Smooth muscle cell of the brain vasculature (primary cell): ENCODE results near the gene PROX1.

Source experiments
- DNase-seq: peaks from one replicate; pipeline ENCODE4 v3.0.0-alpha.2; 2012; ENCODE audit warnings: low read depth, low spot score

PROX1 gene

DNA sequence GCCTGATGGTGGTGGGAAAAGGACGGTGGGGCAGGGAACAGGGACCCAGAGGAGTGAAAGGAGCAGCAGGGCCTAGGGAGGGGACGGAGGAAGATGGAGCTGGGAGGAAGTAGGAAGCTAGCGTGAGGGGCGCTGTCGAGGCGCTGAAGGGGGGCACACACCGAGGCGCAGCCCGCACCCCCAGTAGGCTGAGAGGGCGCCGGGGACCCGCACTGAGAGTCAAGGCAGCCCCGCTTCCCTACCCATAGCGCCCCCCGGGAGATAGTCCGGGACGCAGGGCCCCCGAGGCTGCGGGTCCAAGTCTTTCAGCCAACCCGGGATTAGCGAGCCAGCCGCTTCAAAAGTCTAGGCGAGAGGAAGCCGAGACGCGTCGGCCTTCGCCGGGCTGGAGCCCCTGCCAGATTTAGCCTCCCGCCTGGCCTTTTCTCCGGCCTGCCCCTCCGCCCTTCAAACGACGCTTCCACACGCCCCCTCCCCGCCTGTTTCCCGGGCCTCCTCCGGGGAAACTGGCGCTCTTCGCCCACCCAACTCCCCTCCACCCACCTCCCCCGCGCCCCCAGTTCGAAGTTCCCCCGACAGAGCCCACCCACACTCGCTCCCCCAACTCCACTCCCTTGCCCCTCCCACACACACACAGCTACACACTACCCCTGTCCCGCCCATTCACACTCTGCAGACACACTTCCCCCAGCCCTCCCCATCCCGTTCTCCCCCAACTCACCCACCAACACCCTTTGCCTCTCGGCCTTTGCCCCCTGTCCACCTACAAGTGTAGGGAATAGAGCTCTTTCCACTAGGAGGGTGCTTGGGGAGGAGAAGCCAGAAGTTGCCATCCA is 7.8 kb upstream of the PROX1 start:
- DNase-seq = no peak

DNA sequence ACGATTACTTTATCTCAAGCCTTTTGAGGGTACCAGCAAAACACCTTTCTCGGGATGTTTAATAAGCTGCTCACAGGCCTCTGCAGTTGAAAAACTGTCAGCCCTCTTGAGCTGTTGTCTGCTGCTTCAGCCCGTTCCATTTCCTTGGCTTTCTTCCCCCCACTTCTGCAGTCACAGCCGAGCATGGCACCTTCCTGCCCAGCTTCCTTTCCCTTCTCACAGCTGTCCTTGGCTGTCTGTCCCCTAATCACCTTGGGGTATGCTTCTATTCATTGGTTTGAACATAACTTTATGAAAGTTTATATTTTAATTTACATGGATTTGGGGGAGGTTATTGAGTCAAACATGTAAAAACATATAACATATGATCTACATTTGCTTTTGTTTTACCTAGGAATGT is 6.9 kb upstream of the PROX1 start:
- DNase-seq = no peak

DNA sequence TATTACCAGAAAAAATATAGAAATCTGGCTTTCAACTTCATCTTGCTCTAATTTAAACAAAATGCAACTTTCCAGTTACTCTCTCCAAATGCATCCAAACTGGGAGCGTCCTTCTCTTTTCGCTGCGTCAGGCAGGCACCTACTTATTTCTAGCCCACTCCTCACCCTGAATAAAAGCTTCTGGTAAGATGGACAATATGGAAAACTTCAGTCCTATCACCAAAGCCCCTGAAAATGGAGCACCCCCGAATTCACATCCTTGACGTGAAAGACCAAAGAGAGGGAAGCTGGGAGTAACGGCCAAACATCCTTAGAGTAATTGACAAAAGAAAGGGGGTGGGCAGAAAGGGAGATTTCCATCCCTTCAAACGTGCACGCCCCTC is 5.5 kb upstream of the PROX1 start:
- DNase-seq = no peak

DNA sequence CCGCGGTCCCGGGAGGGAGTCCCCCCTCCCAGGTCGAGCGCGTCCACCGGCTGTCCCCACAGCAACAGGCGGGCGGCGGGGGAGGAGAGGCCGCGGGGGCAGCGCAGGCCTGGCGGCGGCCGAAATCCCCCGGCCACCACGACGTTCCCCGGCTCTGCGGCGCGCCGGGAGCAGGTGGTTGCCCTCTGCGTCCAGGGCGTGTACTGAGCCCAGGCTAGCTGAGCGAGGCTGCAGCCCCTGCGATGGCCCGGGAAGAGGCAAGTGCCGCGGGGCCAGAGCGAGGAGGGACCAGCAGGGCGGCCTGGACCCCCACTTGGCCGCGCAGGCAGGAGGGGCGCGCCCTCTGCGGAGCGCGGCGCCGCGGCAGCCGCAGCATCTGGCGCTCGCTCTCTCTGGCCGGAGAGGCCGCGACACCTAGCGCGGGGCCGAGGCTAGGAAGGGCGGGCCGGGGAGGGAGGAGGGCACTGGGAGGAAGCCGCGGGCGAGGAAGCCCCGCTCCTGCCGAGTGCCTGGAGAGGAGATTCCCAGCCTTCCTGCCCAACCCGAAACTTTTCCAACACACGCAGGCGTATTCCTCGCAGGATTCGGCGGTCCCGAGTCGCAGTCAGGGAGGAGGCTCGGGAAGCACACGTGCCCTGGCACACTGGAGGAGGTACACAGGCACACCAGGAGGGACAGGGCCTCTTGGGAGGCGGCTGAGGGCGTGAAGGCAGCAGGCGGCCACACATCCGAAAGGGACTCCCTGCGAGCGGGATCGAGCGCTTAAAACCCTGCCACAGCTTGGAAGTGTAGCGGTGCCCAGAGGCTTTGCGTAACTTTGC is 4.9 kb upstream of the PROX1 start:
- DNase-seq = no peak

DNA sequence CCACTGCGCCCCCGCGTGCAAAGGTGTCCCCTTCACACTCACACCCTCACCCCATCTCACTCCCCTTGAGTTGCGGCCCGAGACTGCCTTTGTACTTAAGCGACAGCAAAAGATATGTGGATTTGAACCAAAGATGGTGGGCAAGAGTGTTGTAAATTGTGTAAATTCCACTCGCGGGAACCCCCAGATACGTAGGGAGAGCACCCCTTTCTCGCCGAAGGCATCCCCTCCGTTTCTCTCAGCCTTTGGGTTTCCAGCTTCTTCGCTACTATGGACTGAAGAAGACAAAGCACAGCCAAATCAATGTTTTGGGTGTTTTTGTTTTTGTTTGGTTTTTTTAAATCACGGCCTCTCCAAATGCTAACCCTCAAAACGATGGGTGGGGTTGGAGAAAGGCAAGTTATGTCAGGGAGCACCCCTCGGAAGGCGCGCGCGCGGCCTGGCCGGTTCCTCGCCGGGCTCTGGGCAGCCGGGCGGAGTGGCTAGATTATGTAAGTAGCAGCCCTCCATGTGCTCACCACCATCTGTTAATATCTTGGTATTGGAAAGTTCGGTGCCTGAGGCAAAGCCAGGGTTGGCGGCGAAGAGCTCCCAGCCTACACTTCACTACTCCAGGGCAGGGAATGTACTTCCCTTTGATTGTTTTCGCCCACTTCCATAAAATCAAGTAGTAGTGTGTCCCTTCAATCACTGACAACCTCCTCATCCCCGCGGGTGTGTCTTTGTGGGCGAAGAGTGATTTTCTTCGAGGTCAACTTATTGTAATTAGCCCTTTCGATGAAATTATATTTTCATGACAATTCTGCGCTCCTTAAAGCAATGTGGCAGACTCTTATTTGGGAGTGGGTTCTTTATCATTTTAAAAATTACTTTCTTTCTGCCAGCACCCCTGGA is 4.0 kb upstream of the PROX1 start:
- DNase-seq = no peak

DNA sequence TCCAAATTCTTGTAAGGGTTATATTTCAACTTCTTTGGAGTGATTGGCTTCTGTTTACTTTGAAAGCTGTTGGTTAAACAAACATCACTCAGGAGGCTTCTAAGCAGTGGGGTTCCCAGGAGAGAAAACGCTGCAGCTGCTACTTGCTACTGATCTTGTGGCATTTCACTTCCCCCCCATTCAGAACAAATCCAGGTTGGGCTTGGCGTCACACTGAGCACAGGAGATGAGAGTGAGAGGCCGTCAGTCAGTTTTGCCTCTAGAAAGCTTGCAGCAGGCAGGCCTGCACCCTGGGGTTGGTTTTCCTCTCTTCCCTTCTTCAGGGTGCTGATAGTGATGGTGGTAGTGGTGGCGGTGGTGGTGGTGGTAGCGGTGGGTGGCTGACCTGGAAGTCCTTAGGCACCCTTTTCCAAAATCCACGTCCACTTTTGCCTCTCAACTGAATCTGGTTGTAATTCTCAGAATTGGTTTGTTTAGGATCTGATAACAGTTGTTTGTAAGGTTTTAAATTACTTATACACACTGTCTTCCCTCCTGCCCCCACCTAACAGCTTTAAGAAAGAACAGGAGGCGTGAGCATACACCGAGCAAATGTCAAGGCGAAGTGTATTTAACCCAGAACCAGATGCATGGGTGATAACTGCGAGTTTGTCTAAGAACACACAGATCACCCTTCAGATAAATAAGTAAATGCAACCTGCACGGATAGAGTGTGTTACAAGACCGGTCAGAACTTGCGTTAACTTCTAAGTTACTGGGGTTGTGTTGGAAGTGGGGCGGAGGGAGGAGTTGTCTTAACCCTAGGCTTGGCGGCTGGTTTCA is 3.2 kb upstream of the PROX1 start:
- no peak for DNase-seq

DNA sequence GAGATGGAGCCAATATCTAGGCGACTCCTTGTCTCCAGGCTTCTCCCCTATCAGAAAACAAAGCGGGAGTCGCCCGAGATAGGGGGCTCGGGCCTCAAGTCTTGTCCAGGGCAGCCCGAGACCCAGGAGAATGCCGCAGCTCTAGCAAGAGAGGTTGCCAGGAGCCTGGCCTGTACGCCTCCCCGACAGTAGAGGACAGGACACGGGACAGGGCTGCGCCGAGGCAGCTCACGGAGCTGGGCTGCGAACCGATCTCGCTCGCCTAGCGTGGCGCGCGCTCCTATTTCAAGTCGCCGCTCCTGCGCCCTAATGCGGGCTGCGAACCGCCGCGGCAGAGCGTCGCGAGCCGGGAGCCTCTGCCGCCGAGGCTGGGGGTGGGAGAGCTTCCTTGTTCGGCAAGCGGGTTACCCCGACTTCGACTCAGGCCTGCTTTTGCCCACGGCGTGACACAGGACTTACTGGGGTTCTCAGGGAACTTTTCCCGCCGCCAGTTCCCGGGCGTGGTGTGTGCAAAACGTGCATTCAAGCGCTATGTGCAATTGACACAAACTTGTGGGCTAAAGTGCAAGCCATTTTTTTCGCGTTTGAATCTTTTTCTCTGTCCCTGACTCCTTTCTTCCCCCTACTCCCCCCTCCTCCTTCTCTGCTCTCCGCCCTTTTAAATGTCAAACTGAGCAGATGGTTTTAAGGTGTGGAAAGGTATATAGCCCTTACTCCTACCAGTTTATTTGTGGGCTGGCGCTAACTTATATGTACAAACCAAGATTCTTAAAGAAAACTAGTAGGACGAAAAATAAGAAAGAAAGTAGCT is 2.4 kb upstream of the PROX1 start:
- no peak for DNase-seq

DNA sequence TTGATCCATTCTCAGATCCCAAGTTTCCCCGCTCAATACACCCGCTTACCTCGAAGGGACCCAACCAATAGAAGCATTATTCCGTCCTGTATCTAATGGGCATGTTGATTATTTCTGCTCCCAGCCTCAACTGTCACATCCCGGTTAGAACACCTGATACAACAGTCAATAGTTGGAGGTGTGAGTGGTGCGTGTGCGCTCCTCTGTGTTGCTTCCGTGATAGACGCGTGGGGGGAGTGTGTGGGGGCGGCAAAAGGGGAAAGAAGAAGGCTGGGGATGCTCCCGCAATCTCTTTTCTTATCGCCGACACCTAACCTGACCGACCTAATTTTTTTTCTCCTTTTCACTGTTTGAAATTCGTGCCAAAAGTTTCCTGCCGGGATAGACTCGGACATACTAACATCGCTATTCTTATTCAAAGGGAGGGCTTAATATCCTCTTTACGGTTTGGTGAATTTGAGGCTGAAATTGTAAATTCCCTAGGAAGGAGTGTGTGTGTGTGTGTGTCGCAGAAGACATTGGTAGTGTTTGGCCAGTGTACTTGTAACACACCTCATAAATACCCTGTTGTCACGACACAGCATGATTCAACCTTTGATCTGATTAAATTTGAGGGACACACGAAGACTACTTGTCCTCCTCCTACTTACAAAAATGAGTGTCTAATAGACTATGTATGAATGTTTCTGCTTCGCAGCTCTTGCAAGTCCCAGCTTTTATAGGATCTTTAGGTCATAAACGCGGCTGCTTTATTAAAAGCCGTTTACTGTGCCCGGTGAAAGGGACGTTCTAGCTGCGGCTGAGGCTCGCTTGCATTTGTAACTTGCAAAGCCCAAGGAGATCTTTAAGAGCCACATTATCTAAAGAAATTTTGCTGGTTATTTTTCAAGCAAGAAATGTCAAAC is 1.5 kb upstream of the PROX1 start:
- no peak for DNase-seq

DNA sequence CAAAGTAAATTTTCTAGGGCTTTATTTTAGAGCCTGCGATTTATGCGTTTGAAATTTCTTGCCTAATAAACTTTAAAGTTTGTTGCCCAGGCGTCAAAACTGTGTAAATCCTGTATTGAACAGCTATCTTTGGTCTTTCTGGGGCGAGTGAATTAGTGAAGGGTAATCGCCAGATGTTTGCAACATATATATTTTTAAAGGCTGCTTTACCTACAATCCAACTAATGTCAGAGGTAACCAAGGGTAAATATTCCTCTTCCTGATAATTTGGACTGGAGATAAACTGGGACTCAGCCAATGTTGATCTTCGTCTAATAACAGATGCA is 885 bp upstream of the PROX1 start:
- no peak for DNase-seq

DNA sequence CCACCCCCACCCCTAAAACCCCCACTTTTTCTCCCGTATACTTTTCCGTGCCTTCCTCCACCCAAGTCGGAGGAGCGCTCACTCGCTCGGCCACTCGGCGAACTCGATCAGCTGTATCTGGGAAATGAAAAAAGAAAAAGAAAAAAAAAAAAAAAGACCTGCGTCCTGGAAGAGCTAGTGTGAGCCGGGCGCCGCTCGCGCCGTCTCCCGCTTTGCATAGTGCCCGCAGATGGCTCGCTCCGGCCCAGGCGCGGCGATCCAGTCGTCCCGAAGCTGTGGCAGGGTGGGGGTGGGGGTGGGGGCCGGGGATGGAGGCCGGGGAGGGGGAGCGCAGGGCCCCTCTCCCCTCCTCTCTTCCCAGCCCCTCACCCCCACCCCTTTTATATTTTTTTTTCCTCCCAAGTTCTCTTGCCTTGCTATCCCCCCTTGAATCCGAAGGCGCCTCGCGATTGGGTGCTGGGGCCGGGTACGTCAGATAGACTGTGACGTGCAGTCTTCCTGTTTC is 299 bp upstream of the PROX1 start:
- DNase-seq = no peak

DNA sequence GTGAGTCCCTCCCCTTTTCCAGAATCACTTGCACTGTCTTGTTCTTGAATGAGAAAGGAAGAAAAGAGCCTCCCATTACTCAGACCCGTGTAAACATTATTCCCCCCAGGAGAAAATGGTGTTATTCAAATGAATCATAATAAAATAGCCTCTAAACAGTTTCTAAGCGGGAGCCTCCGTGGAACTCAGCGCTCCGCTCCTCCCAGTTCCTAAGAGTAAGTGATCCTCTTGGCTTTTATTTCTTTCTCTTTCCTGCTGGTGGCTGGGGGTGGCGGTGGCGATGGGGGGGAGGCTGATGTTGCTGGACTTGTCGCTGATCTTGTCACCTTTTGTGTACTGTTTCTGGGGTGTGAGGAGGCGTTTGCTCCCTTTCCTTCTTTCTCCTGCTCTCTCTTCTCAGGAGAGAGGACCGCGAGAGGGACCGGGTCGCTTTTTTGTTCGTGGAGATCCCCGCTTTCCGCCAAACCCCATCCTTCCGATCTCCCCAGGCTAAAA is 781 bp downstream of the PROX1 start:
- no peak for DNase-seq

DNA sequence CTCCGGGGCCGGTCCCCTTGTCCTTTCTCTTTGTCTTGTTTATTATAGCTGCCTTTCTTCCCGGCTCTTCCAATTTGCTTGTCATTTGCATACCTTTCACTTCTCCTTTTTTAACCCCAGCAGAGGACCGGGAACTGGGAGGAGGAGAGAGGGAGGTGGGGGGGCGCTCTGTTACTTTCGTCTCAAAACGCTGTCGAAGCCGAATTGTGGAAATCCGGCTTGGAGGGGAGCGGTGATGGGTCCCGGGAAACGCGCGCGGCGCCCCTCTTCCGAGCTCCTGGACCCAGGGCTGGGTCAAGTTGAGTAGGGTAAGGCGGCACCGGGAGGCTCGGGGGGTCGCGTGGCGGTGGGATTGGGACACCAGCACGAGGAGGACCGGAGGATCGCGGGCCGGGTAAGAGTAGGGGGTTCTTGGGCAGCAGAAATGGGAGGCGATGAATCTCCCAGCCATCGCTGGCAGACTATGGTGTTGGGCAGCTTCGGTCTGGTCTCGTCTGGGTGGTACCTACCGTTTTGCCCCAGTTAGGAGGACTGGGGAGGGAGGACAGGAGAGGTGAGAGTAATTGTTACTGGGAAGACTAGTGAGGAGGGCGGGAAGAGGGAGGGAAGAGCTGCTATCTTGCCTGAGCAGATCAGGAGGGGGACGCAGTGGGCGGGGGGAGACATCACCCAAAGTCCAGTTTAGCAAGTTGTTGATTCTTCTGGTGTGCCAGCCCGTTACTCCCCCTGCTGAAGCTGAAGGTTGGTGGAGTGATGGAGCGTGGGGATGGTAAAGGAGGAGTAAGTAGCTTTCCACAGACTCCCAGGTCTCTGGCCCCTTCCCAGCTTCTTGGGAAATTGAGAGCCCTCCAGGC is 1.5 kb downstream of the PROX1 start:
- DNase-seq = no peak

DNA sequence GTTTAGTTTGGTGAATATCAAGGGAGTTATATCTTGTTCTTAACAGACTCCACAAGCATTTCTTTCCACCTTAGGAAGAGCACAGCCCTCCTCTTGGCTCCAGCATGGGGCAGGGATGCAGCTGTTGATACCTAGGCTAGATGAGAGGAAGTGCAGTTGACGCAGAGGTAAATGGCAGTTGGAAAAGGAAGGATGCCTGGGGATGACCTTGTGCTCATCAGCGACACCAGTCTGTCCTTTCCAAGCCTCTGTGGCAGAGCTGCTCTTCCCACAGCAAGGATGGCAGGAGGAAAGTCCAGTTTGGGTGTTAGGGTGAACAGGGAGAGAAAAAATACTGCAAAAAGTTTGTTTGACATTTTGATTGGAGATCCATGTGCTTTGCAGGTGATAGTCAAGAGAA is 6.2 kb downstream of the PROX1 start:
- no peak for DNase-seq

DNA sequence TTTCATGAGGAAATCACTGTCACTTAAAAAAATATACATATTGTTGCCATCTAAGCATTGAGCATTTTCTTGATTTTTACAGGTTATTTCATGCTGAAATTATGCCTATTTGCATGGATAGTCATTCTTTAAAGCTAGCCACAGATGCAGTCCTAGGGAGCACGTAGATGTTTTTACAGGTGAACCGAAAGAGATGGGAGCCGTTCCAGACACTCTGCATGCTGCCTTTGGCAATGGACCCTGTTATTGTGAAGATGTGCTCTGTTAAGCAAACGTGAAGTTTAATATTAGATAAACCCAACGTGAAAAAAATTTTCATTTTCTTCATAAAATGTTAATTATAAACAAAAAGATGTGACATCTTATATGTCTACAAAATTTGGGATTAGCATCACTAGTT is 7.1 kb downstream of the PROX1 start:
- DNase-seq = no peak

DNA sequence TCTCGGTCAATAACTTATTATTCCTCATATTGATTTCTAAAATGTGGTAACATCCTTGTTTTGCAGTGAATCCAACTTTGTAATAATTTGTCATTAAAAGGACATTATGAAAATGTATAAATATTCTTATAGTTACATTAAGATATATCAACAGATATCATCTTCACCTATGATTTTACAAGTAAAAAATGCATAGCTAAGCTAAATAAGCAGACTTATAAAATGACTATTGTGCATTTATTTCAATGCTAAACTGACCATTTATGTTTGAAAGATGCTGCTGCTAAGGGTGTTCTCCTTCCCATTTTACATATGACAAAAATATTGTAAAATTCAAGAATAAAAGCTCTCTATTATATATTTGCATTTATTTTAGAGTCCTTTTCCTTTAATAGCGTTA is 7.8 kb downstream of the PROX1 start:
- DNase-seq = no peak

DNA sequence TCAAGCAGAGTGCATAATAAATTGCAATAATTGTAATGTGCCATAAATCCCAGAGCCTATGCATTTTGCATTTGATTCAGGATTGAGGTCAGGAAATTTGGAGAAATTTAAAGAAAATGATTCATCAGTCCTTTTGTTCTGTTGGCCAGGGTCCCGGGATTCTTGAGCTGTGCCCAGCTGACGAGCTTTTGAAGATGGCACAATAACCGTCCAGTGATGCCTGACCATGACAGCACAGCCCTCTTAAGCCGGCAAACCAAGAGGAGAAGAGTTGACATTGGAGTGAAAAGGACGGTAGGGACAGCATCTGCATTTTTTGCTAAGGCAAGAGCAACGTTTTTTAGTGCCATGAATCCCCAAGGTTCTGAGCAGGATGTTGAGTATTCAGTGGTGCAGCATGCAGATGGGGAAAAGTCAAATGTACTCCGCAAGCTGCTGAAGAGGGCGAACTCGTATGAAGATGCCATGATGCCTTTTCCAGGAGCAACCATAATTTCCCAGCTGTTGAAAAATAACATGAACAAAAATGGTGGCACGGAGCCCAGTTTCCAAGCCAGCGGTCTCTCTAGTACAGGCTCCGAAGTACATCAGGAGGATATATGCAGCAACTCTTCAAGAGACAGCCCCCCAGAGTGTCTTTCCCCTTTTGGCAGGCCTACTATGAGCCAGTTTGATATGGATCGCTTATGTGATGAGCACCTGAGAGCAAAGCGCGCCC is 8.7 kb downstream of the PROX1 start:
- DNase-seq = no peak

DNA sequence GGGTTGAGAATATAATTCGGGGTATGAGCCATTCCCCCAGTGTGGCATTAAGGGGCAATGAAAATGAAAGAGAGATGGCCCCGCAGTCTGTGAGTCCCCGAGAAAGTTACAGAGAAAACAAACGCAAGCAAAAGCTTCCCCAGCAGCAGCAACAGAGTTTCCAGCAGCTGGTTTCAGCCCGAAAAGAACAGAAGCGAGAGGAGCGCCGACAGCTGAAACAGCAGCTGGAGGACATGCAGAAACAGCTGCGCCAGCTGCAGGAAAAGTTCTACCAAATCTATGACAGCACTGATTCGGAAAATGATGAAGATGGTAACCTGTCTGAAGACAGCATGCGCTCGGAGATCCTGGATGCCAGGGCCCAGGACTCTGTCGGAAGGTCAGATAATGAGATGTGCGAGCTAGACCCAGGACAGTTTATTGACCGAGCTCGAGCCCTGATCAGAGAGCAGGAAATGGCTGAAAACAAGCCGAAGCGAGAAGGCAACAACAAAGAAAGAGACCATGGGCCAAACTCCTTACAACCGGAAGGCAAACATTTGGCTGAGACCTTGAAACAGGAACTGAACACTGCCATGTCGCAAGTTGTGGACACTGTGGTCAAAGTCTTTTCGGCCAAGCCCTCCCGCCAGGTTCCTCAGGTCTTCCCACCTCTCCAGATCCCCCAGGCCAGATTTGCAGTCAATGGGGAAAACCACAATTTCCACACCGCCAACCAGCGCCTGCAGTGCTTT is 9.4 kb downstream of the PROX1 start:
- DNase-seq = no peak
